GM18505 (cell line): Measurements from ENCODE around the gene ARSI.

Experiments
- ATAC-seq: cut with Tn5 transposase; IDR thresholded peaks from one replicate; pipeline ENCODE4 v1.9.1; 2021; ENCODE audit not compliant: unreplicated experiment
- POLR2A ChIP-seq: IDR thresholded peaks from 4 replicates; pipeline ENCODE4 v1.6.1; 2011; ENCODE audit warnings: borderline replicate concordance; ENCODE audit not compliant: insufficient read depth, insufficient read length; ENCODE audit errors: extremely low read depth

ARSI gene

DNA sequence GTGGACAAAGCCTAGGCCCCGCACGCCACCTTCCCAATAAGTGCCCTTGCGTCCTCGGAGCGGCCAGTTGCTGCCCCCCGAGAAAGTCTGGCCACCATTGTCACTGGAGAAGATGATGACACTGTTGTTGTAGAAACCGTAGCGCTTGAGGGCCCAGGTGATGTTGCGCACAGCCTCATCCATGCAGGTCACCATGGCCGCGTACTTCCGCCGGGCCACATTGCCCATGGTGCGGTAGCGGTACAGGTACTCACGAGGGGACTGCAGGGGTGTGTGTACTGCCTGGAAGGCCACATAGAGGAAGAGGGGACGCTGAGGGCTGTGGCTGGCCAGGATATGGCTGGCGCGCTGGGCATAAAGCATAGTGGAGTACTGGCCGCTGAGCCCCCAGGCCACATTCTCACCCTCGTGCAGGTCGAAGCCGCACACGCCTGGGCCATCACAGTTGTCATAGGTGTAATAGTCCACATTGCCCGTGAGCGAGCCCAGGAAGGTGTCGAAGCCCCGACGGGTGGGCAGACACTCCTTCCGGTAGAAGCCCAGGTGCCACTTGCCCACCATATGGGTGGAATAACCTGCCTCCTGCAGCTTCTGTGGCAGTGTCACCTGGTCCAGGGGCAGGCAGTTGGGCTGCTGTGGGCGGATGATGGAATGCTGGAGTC is 4.6 kb downstream of the ARSI start:
- no peak for TF ChIP-seq POLR2A
- no peak for ATAC-seq

DNA sequence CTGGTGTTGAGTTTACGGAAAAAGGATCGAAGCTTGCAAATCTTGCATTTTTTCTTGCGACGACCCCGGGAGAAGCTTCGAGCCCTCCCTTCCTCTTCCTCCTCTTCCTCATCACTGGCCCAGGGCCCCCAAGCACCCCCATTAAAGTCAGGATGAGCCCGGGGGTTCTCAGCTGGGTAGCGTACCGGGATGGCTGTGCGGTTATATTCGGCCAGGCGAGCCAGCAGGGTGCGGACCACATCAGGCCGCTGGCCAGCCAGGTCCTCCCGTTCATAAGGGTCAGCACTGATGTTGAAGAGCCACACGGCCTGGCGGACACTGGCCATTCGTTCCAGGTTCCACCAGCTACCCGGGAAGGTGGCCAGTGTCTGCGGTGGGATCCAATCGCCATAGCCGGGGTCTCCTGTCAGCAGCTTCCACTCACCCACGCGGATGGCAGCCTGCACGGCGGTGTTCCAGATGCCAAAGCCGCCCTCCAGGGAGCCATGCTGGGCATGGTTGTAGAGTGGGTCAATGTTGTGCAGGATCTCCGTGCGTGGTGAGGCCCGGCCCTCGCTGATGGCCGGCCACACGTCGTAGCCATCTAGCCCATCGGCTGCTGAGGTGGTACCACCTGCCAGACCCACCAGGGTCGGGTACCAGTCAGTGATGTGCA is 5.3 kb downstream of the ARSI start:
- no peak for TF ChIP-seq POLR2A
- ATAC-seq = no peak

GRCh38 chr5:150296496-150296895 is 6.2 kb downstream of the ARSI start:
- no peak for TF ChIP-seq POLR2A

DNA sequence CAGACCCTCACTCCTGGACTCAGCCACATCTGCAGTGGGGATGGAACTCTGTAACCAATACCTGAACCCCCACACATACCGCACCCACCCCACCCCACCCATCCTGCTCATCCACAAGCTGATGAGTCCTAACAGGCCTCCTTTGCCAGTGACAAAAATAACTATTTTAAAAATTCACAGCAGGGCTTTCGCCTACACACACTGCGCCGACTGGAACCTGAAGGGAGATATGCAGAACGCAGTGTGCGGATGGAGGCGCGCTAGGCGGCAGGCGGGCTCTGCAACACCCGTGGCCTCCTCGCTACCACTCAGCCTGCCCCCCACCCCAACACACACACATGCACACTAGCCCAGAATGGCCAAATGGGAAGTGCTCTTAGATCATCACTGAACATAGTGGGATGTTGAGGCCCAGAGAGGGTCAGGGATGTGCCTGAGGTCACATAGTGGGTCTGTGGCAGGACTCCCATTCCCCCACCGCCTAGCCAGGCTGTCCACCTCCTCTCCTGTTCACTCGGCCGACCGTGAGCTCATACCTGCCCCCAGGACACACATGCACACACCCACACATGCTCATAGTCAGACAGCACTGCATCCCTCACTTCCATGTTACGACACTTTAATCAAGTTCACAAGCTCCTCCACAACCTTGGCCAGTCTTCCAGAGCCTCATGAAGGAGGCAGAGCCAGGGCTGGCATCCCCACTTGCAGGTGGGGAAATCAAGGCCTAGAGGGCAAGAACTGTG is 6.8 kb downstream of the ARSI start:
- no peak for ATAC-seq
- TF ChIP-seq POLR2A = no peak

More at GRCh38 chr5:150296496-150296895, 6.2 kb downstream of the ARSI start:
- no peak for ATAC-seq

DNA sequence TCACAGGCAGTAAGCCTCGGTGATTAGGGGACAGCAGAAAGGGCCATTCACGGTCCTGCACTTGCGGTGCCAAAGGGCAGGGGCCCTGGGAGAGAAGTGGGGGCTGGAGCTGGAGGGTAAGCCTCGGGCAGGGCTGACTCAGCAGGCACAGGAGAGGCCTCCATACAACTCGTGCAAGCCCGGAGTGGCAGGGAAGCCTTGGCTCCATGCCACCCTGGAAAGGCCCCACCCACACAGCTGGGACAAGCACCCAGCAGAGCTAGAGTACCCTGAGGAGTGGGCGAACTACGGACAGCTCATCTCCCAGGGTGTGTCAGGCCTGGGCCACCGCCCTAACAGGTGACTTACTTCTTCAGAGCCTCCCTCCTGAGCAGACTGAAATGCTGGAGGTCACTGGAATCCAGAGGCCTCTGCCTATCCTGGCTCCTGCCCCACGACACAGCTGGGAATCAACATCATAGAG is 7.5 kb downstream of the ARSI start:
- TF ChIP-seq POLR2A = no peak
- ATAC-seq = no peak

GRCh38 chr5:150294551-150295071 is 8.1 kb downstream of the ARSI start:
- TF ChIP-seq POLR2A = no peak
- no peak for ATAC-seq

DNA sequence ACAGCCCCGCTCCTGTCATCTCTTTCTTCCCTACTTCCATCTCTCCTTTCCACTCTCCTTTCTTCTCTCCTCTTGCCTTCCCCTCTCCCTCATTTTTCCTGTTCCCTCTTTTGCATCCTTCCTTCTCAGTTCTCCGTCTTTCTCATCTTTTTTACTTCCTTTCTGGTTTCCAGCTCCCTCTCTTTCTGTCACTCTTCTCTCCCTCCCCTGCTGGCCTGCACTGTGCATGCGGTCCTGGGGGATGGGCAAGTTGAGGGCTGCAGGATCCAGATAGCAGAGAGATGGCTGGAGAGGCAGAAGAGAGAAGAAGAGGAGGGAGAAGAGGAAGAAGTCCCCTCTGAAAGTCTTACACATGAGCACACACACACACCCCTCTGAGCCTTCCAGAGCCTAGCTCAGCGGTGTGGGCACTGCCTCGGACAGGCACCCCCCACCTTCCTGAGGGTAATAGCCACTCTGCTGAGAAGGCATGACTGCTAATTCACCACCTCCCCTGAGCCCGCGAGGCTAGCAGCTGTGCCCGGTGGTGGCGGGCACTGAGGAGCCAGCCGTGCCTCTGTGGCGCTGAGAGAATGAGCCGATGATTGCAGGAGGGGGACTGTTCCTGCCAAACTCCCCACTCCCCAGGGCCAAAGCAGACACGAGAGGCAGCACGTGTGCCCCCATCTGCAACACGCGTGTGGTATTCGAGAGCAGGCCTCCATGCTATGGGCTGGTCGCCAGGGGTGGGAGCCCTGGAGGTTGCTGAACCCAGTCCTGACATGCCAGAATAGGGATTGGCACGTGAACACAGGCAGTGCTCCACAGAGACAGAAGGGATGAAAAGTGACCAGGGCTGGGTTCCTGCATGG is 9.4 kb downstream of the ARSI start:
- no peak for ATAC-seq
- TF ChIP-seq POLR2A = no peak

GRCh38 chr5:150291388-150292385 is 11.0 kb downstream of the ARSI start:
- TF ChIP-seq POLR2A = no peak
- no peak for ATAC-seq

DNA sequence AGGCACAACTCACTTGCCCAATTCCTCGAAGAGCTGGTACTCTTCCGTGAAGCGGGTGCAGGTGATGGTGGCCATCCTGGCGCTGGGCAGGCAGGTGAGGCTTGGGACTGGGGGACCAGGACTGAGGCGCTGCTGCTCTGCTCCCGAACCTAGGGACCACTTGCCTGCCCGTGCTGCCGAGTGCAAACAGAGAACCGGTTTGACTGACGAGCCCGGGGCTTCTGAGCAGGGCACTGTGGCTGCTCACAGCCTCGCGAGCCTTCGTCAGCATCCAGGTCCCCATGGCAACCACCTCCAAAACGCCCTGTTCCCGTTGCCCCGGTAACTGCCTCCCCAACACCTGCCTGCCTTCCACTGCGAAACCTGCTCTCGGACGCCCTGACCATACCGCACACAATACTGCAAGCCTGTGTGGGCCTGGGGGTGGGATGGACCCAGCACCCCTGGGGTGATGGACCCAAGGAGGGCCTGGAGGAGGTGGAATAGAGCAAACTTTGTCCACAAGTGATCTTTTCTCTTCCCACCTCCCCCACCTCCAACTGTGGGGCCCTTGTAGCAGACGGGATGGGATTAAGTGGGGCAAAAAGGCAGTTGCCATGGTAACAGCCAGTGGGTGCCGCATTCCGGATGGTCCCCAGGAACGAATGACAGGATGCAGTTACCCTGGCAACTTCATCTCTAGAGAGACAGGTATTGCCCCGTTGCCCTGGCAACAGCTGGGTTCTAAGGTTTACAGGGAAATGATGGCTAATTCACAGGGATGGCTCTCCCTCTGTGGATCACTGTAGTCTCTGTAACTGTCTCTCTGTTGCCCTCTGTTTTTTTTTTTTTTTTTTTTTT is 12.9 kb downstream of the ARSI start, which contains the start of gene CAMK2A:
Gene CAMK2A (minus strand): TSS at position 223 of the 840 bp plus-strand sequence. CDS start 148 bp downstream, at position 75.
- ATAC-seq = no peak
- no peak for TF ChIP-seq POLR2A

DNA sequence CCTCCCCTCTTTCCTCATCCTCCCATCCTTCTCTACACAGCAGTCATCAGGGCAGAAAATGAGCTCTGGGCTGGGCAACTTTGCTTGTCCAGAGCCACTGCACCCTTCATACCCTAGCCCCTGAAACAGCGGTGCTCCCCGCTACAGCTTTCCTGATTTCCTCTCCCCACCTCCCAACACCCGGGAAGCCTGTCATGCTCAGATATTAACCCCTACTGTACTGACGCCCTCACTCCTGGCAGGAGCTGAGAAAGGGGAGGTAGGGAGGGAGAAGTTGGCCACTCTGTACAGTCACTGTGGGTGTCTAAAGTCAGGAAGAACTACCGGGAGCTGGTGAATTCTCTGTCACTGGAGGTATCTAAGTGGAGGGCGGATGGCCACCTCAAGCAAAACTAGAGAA is 13.9 kb downstream of the ARSI start:
- no peak for TF ChIP-seq POLR2A
- ATAC-seq = no peak

- TF ChIP-seq POLR2A = no peak
- no peak for ATAC-seq
These were observed 14.3 kb downstream of the ARSI start for GRCh38 chr5:150288361-150288760.

- no peak for TF ChIP-seq POLR2A
- ATAC-seq = no peak
These were observed 15.9 kb downstream of the ARSI start for GRCh38 chr5:150286820-150287219.
